HG03066 (cell line): Measurements from ENCODE around the gene CTBP1.

Experiments used
- ATAC-seq: cut with Tn5 transposase; IDR thresholded peaks from one replicate; pipeline ENCODE4 v1.9.1; 2021; ENCODE audit warnings: low read depth; ENCODE audit not compliant: unreplicated experiment

Gene CTBP1

DNA sequence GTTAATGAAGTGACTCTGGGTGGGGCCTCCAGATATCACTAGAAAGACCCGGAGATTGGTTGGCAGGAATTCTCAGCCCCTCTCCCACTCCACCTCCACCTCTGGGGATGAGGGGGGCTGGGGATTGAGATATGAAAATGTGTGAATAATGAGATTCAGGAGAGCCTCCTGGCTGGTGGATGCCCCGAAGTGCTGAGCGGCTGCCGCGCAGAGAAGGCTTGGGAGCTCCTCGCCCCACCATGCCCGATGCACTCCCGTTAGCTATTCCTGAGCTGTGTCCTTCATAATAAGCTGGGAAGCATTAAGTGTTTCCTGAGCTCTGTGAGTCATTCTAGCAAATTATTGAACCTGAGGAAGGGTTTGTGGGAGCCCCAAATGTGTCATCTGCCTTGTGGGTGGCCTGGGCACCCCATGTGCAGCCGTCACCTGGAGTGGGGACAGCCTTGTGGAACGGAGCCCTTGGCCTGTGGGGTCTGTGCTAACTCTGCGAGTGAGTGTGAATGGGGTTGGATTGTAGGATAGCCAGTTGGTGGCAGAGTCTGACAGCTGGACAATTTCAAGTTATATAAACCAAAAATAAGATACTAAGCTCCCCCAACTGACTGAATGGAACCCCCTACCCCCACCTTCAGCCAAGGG, 36.3 kb upstream of the CTBP1 start:
- ATAC-seq, result no peak

DNA sequence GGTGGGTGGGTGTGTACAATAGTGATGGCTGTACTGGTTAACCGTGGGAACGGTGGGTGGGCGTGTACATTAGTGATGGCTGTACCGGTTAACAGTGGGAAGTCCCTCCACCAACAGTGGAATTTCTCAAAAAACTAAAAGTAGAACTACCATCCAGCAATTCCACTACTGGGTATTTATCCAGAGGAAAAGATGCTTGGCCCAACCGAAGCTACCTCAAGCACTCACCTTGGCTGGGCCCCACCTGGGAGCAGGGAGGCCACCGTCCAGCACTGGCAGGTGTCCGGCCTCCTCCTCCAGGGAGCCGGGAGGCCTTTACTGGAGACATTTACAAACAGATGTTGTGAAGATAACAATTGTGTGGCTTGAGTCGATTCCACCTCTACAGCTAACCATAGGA, 34.8 kb upstream of the CTBP1 start:
- no peak for ATAC-seq

DNA sequence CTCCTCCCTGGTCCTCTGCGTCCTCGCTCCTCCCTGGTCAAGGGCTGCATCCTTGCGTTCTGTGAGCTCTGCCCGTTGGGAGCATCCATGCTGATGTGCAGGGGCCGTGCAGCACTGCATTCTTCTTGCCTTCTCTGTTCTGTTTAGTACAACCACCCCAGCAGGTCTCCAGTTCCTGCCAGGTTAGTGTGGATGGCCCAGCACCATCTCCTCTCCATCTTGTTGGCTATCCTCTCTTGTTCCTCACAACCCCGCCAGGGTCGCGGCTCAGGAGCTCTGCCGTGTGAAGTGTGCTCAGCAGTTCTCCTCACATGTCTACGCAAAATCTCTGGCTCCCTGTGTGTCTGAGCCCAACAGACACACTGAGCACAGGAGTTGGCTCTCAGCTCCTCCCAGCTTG, 30.3 kb upstream of the CTBP1 start:
- ATAC-seq, result no peak

DNA sequence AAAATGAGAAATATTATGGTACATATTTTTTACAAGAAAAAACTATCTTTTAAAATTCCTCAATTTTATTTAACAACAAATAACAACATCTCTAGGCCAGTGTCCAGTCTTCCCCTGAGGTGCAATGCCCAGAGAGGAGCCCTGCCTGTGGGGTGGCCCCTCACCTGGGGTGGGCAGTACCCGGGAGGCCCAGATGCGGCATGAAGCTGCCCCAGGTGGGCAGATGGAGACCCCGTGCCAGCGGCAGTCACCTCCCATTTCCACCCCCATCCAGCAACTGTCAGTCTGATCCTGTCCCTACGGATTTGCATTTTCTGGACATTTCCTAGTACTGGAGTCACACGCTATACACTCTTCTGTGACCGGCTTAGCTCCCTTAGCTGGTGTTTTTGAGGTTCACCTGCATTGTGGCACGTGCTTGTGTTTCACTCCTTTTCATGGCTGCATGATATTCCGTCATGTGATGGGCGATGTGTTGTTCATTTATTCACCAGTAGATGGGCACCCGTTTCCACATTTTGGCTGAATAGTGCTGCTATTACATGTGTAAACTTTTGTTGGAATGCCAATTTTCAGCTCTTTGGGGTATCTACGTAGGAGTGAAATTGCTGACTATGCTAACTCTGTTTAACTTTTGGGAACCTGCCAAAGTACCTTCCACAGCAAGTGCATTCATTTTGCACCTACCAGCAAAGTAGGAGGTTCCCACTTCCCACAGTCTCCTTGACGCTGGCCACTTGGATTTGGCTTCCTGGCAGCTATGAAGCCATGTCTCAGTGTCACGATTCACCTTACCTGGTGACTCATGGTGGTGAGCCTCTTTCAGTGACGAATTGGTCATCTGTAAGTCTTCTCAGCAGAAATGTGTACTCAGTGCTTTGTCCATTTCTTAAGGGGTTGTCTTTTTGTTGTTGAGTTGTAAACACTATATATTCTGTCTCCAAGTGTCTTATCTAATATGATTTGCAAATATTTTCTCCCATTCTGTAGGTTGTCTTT, 29.0 kb upstream of the CTBP1 start:
- no peak for ATAC-seq

DNA sequence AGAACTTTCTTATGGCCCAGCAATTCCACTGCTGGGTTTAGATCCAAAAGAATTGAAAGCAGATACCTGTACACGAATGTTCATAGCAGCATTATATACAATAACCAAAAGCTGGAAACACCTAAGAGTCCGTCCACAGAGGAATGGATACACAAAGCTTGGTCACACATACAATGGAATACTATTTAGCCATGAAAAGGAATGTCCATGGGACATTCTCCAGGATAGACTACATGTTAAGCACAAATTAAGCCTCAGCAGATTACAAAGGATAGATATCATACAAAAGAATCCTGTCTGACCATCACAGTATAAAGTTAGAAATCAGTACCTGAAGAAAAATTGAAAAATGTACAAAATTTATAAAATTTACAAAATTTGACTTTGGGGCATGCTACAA, 28.1 kb upstream of the CTBP1 start:
- no peak for ATAC-seq

DNA sequence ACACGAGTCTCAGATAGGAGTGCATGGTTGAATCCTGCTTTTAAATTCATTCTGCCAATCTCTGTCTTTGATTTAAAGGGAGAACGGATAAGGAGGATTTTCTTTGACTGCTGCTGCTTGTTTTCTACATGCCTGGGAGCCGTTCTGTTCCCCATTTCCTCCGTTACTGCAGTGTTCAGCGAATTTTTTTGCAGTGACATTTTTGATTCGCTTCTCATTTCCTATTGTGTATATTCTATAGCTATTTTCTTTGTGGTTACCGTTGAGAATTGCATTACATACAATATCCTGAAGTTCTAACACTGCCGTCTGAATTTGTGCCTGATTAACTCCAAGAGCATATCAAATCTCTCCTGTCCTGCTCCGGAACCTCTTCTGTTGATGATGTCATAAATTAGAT, 25.9 kb upstream of the CTBP1 start:
- ATAC-seq, result no peak

DNA sequence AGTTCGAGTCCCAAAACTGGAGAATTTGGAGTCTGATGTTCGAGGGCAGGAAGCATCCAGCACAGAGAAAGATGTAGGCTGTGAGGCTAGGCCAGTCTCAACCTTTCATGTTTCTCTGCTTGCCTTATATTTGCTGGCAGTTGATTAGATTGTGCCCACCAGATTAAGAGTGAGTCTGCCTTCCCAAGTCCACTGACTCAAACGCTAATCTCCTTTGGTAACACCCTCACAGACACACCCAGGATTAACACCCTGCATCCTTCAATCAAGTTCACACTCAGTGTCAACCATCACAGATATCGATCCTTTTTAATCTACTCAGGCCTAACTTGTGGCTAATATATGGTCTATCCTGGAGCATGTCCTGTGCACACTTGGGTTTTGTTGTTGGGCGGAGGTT, 22.8 kb upstream of the CTBP1 start:
- ATAC-seq, result no peak

DNA sequence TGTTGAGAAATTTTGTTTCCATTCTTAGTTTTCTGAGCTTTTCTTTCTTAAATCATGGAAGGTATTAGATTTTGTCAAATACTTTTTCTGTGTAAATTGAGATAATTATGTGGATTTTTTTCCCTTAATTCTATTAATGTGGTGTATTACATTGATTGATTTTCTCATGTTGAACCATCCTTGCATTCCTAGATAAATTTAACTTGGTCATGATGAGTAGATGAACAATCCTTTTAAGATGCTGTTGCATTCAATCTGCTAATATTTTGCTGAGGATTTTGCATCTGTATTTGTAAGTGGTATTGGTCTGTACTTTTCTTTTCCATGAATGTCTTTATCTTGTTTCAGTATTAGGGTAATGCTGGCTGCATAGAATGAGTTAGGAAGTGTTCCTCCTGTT, 20.3 kb upstream of the CTBP1 start:
- ATAC-seq, result no peak

DNA sequence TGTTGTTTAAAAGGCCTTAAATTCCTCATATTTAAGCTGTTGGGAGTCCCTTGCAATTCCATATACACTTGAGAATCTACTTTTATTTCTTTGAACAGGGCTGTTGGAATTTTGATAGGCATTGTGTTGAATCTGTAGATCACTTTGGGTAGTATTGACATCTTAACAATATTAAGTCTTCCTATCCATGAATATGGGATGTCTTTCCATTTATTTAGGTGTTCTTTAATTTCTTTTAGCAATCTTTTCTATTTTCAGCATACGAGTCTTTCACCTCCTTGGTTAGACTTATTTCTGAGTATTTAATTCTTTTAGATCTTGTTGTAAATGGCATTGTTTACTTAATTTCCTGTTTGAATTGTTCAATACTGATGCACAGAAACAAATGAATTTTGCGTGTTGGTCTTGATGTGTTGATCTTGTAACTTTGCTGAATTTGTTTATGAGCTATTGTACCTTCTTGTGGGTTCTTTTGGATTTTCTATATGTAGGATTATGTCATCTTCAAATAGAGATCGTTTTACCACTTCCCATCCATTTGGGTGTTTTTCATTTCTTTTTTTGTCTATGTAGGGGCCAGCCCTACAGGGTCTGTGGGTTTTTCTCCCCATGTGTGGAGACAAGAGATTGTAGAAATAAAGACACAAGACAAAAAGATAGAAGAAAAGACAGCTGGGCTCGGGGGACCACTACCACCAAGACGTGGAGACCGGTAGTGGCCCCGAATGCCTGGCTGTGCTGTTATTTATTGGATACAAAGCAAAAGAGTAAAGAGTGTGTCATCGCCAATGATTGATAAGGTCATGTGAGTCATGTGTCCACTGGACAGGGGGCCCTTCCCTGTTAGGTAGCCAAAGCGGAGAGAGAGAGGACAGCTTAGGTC, 18.2 kb upstream of the CTBP1 start:
- ATAC-seq, result no peak

DNA sequence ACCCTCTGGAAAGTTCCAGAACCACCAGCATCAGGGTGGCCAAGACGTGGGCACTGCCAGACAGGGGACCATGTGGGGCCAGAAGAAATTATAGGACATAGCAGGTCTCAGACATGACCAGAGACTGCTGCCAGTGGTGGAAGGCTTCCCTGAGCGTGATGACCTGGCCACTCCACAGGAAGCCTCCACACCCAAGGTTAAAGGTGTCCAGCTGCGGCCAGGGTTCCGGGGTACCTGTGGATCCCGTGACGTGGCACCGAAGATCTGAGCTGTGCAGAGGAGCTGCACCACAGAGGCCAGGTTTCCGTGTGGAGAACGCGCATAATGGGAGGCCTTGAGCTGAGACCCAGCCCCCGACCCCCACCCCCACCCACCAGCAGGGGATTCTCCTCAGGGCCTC, 16.4 kb upstream of the CTBP1 start:
- no peak for ATAC-seq

DNA sequence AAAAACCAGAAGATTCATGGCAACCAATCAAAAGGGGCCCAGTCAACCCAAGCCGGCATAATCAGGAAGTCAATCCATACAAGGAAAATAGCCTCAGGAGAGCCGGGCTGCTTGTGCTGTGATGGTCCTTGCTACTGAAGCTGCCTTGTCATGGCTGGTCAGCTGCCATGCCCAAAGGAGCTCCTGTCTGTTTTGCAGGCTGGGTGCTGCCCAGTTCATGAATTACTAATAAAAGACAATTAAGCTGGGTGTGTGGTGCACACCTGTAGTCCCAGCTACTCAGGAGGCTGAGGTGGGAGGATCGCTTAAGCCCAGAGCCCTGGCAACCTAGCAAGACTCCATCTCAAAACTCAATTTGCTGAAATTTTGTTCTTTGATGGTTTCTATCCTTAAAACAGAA, 16.0 kb upstream of the CTBP1 start:
- no peak for ATAC-seq

DNA sequence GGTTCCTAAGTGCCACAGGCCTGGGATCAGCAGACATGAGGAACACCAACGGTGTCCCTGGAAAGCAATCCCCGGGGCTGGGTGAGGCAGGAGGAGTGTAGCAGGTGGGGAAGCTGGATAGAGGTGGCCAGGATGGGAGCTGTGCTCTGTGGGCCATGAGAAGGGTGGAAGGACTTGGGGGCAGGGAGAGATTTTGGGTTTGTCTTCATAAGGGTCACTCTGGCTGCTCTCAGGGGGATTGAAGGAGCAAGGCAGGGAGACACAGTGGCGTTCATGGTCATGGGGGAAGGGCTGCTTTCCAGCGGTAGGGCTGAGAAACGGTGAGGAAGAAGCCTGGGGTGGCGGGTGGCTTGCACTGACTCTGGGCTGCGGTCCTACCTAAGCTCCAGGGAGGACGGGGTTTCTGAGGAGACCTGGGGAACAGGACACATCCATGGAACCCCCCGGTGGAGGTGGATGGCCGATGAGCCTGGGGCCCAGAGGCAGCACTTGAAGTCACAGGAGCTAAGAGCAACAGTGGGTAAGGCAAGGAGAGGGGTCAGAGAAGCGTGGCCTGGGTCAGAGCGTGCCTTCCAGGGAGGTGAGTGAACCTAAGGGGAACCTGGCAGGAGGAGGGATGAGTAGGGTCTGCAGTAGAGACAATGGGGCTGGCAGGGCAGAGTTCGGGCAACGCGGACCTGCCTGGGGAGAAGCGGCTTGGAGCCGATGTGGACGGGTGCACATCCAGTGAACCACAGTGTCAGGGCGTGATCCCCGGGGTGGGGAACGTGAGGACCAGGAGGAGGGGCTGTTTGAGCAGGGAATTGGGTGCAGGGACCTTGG, 12.4 kb upstream of the CTBP1 start:
- no peak for ATAC-seq

DNA sequence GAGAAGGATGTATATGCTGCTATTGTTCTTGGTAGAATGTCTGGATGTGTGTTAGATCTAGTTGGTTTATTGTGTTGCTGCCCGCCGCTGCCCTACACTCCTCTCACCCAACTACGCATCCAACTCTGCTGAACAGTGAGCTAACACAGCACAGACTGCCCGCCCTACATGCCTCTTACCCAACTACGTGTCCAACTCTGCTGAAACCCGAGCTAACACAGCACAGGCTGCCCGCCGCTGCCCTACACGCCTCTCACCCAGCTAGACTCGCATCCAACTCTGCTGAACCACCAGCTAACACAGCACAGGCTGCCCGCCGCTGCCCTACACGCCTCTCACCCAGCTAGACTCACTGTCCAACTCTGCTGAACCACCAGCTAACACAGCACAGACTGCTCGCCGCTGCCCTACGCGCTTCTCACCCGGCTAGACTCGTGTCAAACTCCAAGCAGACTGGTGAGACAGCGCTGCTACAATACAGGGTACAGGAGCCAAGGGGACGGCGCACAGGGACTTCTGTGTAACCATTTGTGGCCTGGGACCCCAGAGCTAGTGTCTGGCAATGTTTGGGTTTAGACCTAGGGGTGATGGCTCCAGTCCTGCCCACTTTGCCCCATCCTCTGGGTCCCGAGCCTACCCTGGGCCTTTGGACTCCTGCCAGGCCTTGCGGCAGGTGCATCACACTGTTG, 11.6 kb upstream of the CTBP1 start:
- ATAC-seq, result no peak

DNA sequence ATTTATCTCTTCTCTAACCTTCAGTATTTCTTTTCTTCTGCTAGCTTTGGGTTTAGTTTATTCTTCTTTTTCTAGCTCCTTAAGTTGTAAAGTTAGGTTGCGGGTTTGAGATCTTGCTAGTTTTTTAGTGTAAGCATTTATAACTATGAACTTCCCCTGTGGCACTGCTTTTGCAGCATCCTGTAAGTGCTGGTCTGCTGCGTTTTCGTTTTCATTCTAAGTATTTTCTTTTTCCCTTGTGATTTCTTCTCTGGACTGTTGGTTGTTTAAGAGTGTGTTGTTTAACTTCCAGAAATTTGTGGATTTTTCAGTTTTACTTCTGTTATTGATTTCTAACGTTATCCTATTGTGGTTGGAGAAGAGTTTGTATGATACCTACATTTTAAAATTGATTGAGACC, 11.0 kb upstream of the CTBP1 start:
- no peak for ATAC-seq

DNA sequence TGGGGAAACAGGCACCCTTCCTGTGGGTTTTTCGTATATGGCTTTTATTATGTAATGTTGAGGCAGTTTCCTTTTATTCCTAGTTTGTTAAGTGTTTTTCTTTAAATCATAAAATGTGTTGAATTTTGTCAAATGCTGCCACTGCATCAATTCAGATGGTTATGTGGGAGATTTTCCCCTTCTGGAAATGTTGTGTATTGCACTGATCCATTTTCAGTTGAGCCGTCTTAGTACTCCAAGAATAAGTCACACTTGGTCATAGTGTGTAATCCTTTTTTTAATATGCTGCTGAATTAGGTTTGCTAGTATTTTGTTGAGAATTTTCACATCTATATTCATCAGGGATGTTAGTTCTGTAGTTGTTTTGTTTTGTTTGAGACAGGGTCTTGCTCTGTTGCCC, 9.5 kb upstream of the CTBP1 start:
- no peak for ATAC-seq

DNA sequence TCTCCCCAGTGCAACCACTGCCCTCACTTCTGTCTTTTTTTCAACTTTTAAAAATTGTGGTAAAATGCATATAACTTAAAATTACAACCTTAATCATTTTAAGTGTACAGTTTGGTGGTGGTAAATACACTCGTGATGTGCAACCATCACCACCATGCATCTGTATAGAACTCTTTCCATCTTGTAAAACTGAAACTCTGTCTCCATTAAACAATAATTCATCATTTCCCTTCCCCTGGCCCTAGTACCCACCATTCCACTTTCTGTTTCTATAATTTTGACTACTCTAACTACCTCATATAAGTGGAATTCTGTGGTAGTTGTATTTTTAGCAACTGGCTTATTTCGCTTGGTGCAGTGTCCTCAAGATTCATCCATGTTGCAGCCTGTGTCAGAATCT, 6.8 kb upstream of the CTBP1 start:
- no peak for ATAC-seq

DNA sequence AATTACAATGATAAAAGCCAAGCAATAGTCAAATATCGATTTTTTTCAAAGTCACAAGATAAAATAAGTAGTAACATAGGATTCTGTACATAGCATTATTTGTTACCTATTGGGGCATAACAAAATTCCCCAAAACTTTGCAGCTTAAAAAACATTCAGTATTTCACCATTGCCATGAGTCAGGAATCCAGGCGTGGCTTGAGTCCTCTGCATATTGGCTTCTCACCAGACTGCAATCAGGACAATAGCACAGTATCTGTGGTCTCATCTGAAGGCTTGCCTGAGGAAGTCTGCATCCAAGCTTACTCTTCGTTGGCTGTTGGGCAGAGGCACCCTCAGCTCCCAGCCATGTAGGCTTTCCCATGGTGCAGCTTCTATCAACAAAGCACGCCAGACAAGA, 6.2 kb upstream of the CTBP1 start:
- ATAC-seq, result no peak

DNA sequence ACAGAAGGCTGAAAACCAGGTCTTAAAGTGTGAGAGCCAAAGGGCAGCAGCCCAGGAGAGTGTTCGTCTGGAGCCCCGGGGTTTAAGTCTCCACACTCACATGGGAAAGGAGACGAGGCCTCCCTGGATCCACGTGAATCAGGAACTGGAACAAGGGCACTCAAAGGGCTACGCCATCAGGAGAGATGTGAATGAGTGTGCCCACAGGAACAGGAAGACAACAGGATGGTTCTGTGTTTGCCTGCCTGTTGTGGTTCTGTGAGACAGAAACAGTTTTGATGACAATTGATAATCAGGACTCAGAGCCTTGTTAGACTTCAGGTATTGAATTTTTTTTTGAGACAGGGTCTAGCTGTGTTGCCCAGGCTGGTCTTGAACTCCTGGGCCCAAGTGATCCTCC, 4.9 kb upstream of the CTBP1 start:
- no peak for ATAC-seq

DNA sequence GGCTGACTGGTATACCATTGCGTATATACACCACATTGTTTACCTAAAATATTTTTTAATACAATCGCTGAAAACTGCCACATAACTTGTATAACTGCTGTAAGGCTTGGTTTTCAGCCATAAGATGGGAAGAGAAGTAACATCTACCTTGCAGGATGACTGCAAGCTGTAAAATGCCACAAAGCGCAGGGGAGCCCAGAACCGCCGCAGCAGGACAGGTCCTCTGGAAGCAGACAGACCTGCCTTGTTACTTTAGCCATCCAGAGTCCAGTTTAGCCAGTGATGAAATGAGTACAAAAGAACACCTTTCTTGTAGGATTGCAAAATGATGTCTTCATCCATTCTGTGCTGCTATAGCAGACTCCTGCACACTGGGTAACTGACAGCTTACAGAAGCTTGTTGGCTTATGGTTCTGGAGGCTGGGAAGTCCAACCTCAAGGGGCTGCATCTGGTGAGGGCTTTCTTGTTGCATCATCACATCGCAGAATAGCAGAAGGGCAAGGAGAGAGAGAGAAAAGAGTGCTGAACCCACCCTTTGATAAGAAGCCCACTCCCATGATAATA, 4.1 kb upstream of the CTBP1 start:
- no peak for ATAC-seq

DNA sequence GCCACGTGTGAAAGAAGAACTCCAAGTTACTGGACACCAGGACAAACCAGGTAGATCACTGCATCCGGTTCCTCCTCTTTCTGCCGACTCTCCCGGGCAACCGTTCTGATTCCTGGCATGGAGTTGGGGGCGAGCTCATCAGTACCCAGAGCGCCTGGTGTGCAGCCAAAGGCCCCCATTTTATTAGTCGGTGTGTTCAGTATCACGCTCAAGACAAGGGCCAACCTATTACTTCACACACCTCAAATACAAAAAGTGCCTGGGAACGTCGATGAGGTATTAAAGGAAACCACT, 2.8 kb upstream of the CTBP1 start:
- no peak for ATAC-seq
